Cerebellar nuclear complex (tissue), 1 donor: Measurements from ENCODE around the gene NAB2.

Experiments used
- DNase-seq, 2 experiments: peaks; one replicate each; lab custom pipeline; 2025; lab: John Stamatoyannopoulos, UW

NAB2 gene

GRCh38 chr12:57093415-57094207 lies 4.7 kb downstream of the NAB2 start:
- no peak for DNase-seq

GRCh38 chr12:57094208-57095160 lies 5.6 kb downstream of the NAB2 start:
- no peak for DNase-seq

- DNase-seq = no peak
Measured at GRCh38 chr12:57095440-57095839, 6.5 kb downstream of the NAB2 start.

- DNase-seq = no peak
Measured at GRCh38 chr12:57096099-57096572, 7.2 kb downstream of the NAB2 start.

- no peak for DNase-seq
Measured at GRCh38 chr12:57096748-57097553, 8.0 kb downstream of the NAB2 start.

- DNase-seq = no peak
Measured at GRCh38 chr12:57097554-57097835, 8.6 kb downstream of the NAB2 start.

- DNase-seq = no peak
Measured at GRCh38 chr12:57098546-57098945, 9.6 kb downstream of the NAB2 start.

GRCh38 chr12:57099047-57099714 lies 10.3 kb downstream of the NAB2 start:
- DNase-seq = no peak

- DNase-seq = no peak
Measured at GRCh38 chr12:57099766-57100165, 10.9 kb downstream of the NAB2 start.

- no peak for DNase-seq
Measured at GRCh38 chr12:57101892-57102695, 13.2 kb downstream of the NAB2 start.

GRCh38 chr12:57103856-57104255 lies 14.9 kb downstream of the NAB2 start:
- no peak for DNase-seq

- no peak for DNase-seq
Measured at GRCh38 chr12:57104292-57104910, 15.5 kb downstream of the NAB2 start.

- no peak for DNase-seq
Measured at GRCh38 chr12:57105011-57105753, 16.3 kb downstream of the NAB2 start.

- DNase-seq = no peak
Measured at GRCh38 chr12:57106021-57106708, 17.3 kb downstream of the NAB2 start.

GRCh38 chr12:57107456-57108155 lies 18.7 kb downstream of the NAB2 start:
- no peak for DNase-seq

GRCh38 chr12:57109207-57110103 lies 20.5 kb downstream of the NAB2 start:
- no peak for DNase-seq
